ENCODE measurements around the gene CELSR1.

CELSR1 gene

DNA sequence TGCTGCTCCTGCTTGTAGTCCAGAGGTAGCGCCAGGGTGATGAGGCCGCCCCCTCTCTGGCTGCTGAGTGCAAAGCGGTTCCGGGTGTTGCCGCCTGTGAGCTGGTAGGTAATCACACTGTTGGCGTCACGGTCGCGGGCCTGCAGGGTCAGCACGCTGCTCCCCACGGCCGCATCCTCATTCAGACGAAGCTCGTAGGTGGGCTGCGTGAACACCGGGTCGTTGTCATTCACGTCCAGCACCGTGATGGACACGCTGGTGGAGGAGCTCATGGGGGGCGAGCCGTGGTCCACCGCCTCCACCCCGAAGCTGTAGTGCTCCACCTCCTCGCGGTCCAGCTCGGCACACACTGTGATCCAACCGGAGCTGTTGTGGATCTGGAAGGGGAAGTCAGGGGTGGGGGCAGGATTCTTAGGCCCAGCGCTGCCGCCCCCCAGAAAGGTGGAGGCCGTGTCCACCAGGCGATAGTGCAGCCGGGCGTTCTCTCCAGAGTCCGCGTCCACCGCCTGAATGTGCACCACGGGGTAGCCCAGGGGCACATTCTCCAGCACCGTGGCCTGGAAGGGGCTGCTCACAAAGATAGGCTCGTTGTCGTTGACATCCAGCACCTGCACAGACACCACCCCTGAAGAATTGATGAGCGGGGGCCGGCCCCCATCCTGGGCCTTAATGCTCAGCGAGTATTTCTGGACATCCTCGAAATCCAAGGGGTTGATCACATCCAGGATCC lies 2.4 kb downstream of the CELSR1 start:
- H3K79me2 ChIP-seq (ENCODE audit: control insufficient read depth, low read length): no peaks in the 10 kb centered on the region
- no peaks in the 10 kb centered on the region for H4K20me1 ChIP-seq (ENCODE audit: control insufficient read depth, insufficient read depth, low read depth, low read length)
- no peak for TF ChIP-seq EZH2phosphoT487 (IDR thresholded peaks at IDR 0.05; ENCODE audit: borderline replicate concordance, low read length)
- TF ChIP-seq, protein P1, sequence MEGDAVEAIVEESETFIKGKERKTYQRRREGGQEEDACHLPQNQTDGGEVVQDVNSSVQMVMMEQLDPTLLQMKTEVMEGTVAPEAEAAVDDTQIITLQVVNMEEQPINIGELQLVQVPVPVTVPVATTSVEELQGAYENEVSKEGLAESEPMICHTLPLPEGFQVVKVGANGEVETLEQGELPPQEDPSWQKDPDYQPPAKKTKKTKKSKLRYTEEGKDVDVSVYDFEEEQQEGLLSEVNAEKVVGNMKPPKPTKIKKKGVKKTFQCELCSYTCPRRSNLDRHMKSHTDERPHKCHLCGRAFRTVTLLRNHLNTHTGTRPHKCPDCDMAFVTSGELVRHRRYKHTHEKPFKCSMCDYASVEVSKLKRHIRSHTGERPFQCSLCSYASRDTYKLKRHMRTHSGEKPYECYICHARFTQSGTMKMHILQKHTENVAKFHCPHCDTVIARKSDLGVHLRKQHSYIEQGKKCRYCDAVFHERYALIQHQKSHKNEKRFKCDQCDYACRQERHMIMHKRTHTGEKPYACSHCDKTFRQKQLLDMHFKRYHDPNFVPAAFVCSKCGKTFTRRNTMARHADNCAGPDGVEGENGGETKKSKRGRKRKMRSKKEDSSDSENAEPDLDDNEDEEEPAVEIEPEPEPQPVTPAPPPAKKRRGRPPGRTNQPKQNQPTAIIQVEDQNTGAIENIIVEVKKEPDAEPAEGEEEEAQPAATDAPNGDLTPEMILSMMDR (IDR thresholded peaks at IDR 0.05; ENCODE audit: low read depth, low read length, poor library complexity, severe bottlenecking): no peak
- peaks cover 19% of the 10 kb centered on the region for H3K27me3 ChIP-seq (ENCODE audit: control insufficient read depth, low read length)
- H3K9me3 ChIP-seq (ENCODE audit: control insufficient read depth, insufficient read depth, low read length): no peaks in the 10 kb centered on the region
- no peaks in the 10 kb centered on the region for H3K36me3 ChIP-seq (ENCODE audit: control insufficient read depth, low read length)
- H3F3A ChIP-seq (ENCODE audit: control insufficient read depth, insufficient read depth): no peaks in the 10 kb centered on the region
- no peak overlapping the region for H3K27ac ChIP-seq (ENCODE audit: low read depth, low read length)
- H3K9me2 ChIP-seq (replicated peaks; ENCODE audit: control insufficient read depth, low read length): no peaks in the 10 kb centered on the region
- H3K4me1 ChIP-seq (ENCODE audit: control insufficient read depth, low read length): no peaks in the 10 kb centered on the region
- no peak overlapping the region for H3K4me3 ChIP-seq (ENCODE audit: low read length)
- H3K4me2 ChIP-seq (ENCODE audit: low read length): no peak overlapping the region

DNA sequence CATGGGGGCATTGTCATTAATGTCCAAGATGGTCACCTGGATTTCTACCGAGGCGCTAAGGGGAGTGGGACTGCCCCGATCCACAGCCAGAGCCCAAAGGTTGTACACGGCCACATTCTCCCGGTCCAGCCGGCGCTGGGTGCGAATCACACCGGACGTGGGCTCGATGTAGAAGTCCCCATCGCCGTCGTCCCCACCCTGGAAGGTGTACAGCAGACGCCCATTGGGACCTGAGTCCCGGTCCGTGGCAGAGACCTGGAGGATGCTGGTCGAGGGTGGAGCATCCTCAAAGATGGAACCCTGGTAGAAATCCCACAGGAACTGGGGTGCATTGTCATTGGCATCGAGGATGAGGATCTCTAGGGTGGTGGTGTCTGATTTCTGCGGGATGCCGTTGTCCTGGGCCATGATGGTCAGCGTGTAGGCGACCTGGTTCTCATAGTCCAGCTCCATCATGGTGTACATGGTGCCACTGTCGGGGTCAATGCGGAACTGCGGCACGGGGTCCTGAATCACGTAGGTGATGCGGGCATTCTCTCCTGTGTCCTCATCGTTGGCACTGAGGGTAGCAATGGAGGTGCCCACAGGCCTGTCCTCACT lies 3.1 kb downstream of the CELSR1 start:
- Histone ChIP-seq H3F3A (ENCODE audit: control insufficient read depth, insufficient read depth) (no peaks in the 10 kb centered on the region), H3K9me3 (ENCODE audit: control insufficient read depth, insufficient read depth, low read length) (no peaks in the 10 kb centered on the region), H4K20me1 (ENCODE audit: control insufficient read depth, insufficient read depth, low read depth, low read length) (no peaks in the 10 kb centered on the region), H3K36me3 (ENCODE audit: control insufficient read depth, low read length) (no peaks in the 10 kb centered on the region), H3K27ac (ENCODE audit: low read depth, low read length) (no peak overlapping the region), H3K4me2 (ENCODE audit: low read length) (no peak overlapping the region), H3K79me2 (ENCODE audit: control insufficient read depth, low read length) (no peaks in the 10 kb centered on the region), H3K27me3 (ENCODE audit: control insufficient read depth, low read length) (peaks cover 16% of the 10 kb centered on the region), H3K4me3 (ENCODE audit: low read length) (no peak overlapping the region), H3K9me2 (replicated peaks; ENCODE audit: control insufficient read depth, low read length) (no peaks in the 10 kb centered on the region), H3K4me1 (ENCODE audit: control insufficient read depth, low read length) (no peaks in the 10 kb centered on the region)
- TF ChIP-seq, protein P1 (IDR thresholded peaks at IDR 0.05; ENCODE audit: low read depth, low read length, poor library complexity, severe bottlenecking): no peak
- no peak for TF ChIP-seq EZH2phosphoT487 (IDR thresholded peaks at IDR 0.05; ENCODE audit: borderline replicate concordance, low read length)

DNA sequence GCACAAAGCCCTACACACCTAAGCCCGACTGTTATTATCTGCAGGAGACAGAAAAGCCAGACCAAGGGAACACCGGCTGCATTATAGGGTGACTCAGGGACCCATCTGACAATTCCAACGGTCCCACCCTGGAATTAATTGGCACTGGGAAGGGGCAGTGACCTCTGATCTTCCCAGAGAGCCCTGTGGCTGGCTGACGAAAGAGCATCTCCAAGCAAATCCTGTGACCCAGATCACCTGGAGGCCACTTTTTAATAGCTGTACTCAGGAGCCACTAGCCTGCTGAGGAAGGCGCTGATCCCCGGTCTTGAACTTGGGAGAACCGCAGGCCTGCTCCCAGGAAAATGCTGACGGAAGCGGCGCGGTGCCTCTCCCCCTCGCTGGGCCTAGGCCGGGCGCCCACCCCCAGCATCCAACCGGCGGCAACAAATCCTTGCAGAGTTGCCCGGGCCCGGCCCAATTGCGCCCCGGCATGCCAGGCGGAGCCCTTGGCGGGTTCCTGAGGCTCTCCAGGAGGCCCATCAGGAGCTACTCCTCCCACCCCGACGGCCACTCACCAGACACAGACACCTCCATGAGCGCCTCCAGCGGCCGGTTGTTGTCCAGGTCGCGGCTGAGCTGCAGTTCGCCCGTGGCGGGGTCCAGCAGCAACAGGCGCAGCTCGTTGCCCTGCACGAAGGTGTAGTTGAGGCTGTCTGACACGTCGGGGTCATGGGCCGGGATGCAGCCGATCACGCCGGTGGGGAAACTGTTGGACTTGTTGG lies 4.2 kb downstream of the CELSR1 start:
- Histone ChIP-seq H3K9me3 (ENCODE audit: control insufficient read depth, insufficient read depth, low read length) (no peaks in the 10 kb centered on the region), H3F3A (ENCODE audit: control insufficient read depth, insufficient read depth) (no peaks in the 10 kb centered on the region), H3K79me2 (ENCODE audit: control insufficient read depth, low read length) (no peaks in the 10 kb centered on the region), H3K27ac (ENCODE audit: low read depth, low read length) (no peak overlapping the region), H3K4me3 (ENCODE audit: low read length) (no peak overlapping the region), H4K20me1 (ENCODE audit: control insufficient read depth, insufficient read depth, low read depth, low read length) (no peaks in the 10 kb centered on the region), H3K9me2 (replicated peaks; ENCODE audit: control insufficient read depth, low read length) (no peaks in the 10 kb centered on the region), H3K27me3 (ENCODE audit: control insufficient read depth, low read length) (peaks cover 7% of the 10 kb centered on the region), H3K4me1 (ENCODE audit: control insufficient read depth, low read length) (no peaks in the 10 kb centered on the region), H3K36me3 (ENCODE audit: control insufficient read depth, low read length) (no peaks in the 10 kb centered on the region), H3K4me2 (ENCODE audit: low read length) (no peak overlapping the region)
- TF ChIP-seq, protein P1 (IDR thresholded peaks at IDR 0.05; ENCODE audit: low read depth, low read length, poor library complexity, severe bottlenecking): no peak
- no peak for TF ChIP-seq EZH2phosphoT487 (IDR thresholded peaks at IDR 0.05; ENCODE audit: borderline replicate concordance, low read length)

Measured in DOHH2 (cell line).